CD4-positive, alpha-beta memory T cell (primary cell): ENCODE results near the gene ASAH2. TPM values are rescaled to one million over a fixed set of nuclear protein-coding genes. Genes with fewer than 3 reads are reported as not detected.
A peak's percentile ranks its signal among the peaks of the same experiment; 100 is the strongest.

Experiments used
- CTCF ChIA-PET: fragments of 350-600 bp; sonication (Branson Sonifier 250); formaldehyde crosslinking; loops from one replicate; lab custom pipeline; 2021; ENCODE audit warnings: inconsistent platforms; ENCODE audit not compliant: partially characterized antibody; lab: Charles Lee
- POLR2A ChIA-PET: fragments of 350-600 bp; sonication (Branson Sonifier 250); formaldehyde crosslinking; loops from one replicate; lab custom pipeline; 2021; ENCODE audit not compliant: partially characterized antibody; lab: Charles Lee
- DNase-seq, 5 donors: peaks; one replicate each; pipeline versions ENCODE4 v3.0.0 to v3.0.0-alpha.2; 2020 to 2022; ENCODE audit warnings: mixed read lengths in 1 of 5
- H3K27ac ChIP-seq: one replicate; pipeline ENCODE4 v1.7.0; 2013; ENCODE audit warnings: low read depth, low read length
- H3K27me3 ChIP-seq: 2 replicates; pipeline ENCODE4 v1.7.0; 2013; ENCODE audit warnings: mild to moderate bottlenecking, low read length, moderate library complexity; ENCODE audit not compliant: insufficient read depth
- H3K36me3 ChIP-seq: 2 replicates; pipeline ENCODE4 v1.7.0; 2013; ENCODE audit warnings: mild to moderate bottlenecking, low read length, moderate library complexity; ENCODE audit not compliant: insufficient read depth
- H3K4me1 ChIP-seq: 2 replicates; pipeline ENCODE4 v1.7.0; 2013; ENCODE audit warnings: mild to moderate bottlenecking, low read length, moderate library complexity; ENCODE audit not compliant: insufficient read depth
- H3K4me3 ChIP-seq, 2 donors: one replicate each; pipeline ENCODE4 v1.7.0; 2013; ENCODE audit warnings: low read length in 2 of 2, mild to moderate bottlenecking in 1 of 2
- H3K9me3 ChIP-seq, 2 donors: one replicate each; pipeline ENCODE4 v1.7.0; 2013; ENCODE audit warnings: low read length in 2 of 2, control low read depth in 1 of 2; ENCODE audit not compliant: control insufficient read depth in 1 of 2
- H3K27ac Mint-ChIP-seq, 7 donors: one replicate each; pipeline ENCODE4 v1.8.0; 2020 to 2021; ENCODE audit warnings: mixed read lengths in 7 of 7, mild to moderate bottlenecking in 6 of 7, inconsistent platforms in 3 of 7, moderate library complexity in 3 of 7
- H3K27me3 Mint-ChIP-seq, 2 donors: one replicate each; pipeline ENCODE4 v1.8.0; 2020 to 2021; ENCODE audit warnings: mixed read lengths in 2 of 2
- H3K36me3 Mint-ChIP-seq, 2 donors: one replicate each; pipeline ENCODE4 v1.8.0; 2020 to 2021; ENCODE audit warnings: mixed read lengths in 2 of 2, inconsistent platforms in 1 of 2, mild to moderate bottlenecking in 1 of 2
- H3K4me1 Mint-ChIP-seq, 4 donors: one replicate each; pipeline ENCODE4 v1.8.0; 2020 to 2021; ENCODE audit warnings: mixed read lengths in 4 of 4, mild to moderate bottlenecking in 1 of 4
- H3K4me3 Mint-ChIP-seq, 8 donors: one replicate each; pipeline ENCODE4 v1.8.0; 2020 to 2021; ENCODE audit warnings: mixed read lengths in 8 of 8, mild to moderate bottlenecking in 7 of 8, moderate library complexity in 6 of 8, inconsistent platforms in 3 of 8
- H3K9me3 Mint-ChIP-seq, 8 donors: one replicate each; pipeline ENCODE4 v1.8.0; 2020 to 2021; ENCODE audit warnings: mixed read lengths in 8 of 8, mild to moderate bottlenecking in 5 of 8, inconsistent platforms in 3 of 8, moderate library complexity in 1 of 8
- intact Hi-C: fragments of 100-400 bp; cut with micrococcal nuclease; formaldehyde crosslinking; loops from one replicate; pipeline ENCODE4 v1.15.1; 2023
- polyA plus RNA-seq, 2 donors: library from polyadenylated mRNA; unstranded; fragments of 300-500 nt; fragmentation: Illumina TruSeq; gene quantifications; one replicate each; pipeline ENCODE4 v1.2.3, GENCODE V29; 2021
- total RNA-seq, 2 experiments: library from RNA; stranded (reverse); gene quantifications; one replicate each; pipeline ENCODE4 v1.2.3, GENCODE V29; 2021

ASAH2 gene
- total and polyA plus RNA-seq, 4 experiments from 2014 or later = 0.88 to 4.8 (median 2.8) TPM

GRCh38 chr10:50286996-50287803, 35.9 kb upstream of the ASAH2 start:
- CTCF ChIA-PET = no interaction called here
- no peak overlapping the region for H3K27ac Mint-ChIP-seq
- H3K4me3 Mint-ChIP-seq = no peak overlapping the region

GRCh38 chr10:50286517-50286916, 35.2 kb upstream of the ASAH2 start:
- CTCF ChIA-PET = no interaction called here
- H3K4me1 ChIP-seq = no peaks in the 10 kb centered on the region
- intact Hi-C loops = no loop called here
- H3K27ac ChIP-seq = no peak overlapping the region
- no peaks in the 10 kb centered on the region for H3K4me1 Mint-ChIP-seq
- peaks cover 17% of the 10 kb centered on the region in 2 donors for H3K27me3 Mint-ChIP-seq
- no peaks in the 10 kb centered on the region for H3K27me3 ChIP-seq
- POLR2A ChIA-PET = no interaction called here
- H3K9me3 ChIP-seq = no peaks in the 10 kb centered on the region
- H3K36me3 ChIP-seq = no peaks in the 10 kb centered on the region
- H3K9me3 Mint-ChIP-seq = no peaks in the 10 kb centered on the region
- DNase-seq = no peak
- no peaks in the 10 kb centered on the region for H3K36me3 Mint-ChIP-seq
- no peak overlapping the region for H3K4me3 ChIP-seq
- H3K27ac Mint-ChIP-seq = no peak overlapping the region
- H3K4me3 Mint-ChIP-seq = no peak overlapping the region

More at GRCh38 chr10:50286996-50287803, 35.9 kb upstream of the ASAH2 start:
- Mint-ChIP-seq H3K27me3 (peaks cover 10 to 12% of the 10 kb centered on the region in 2 donors), H3K9me3 (no peaks in the 10 kb centered on the region), H3K36me3 (no peaks in the 10 kb centered on the region), H3K4me1 (no peaks in the 10 kb centered on the region)
- DNase-seq = no peak
- no peak overlapping the region for H3K4me3 ChIP-seq
- H3K36me3 ChIP-seq = no peaks in the 10 kb centered on the region
- no peak overlapping the region for H3K27ac ChIP-seq
- H3K27me3 ChIP-seq = no peaks in the 10 kb centered on the region
- POLR2A ChIA-PET = no interaction called here
- no peaks in the 10 kb centered on the region for H3K9me3 ChIP-seq
- no peaks in the 10 kb centered on the region for H3K4me1 ChIP-seq
- intact Hi-C loops = no loop called here

- no peak overlapping the region for H3K4me3 ChIP-seq
- no peaks in the 10 kb centered on the region for H3K27me3 ChIP-seq
- no peaks in the 10 kb centered on the region for H3K36me3 Mint-ChIP-seq
- H3K27me3 Mint-ChIP-seq = peaks cover 18 to 31% of the 10 kb centered on the region in 2 donors
- H3K27ac ChIP-seq = no peak overlapping the region
- no peak for DNase-seq
- CTCF ChIA-PET = no interaction called here
- no peaks in the 10 kb centered on the region for H3K4me1 ChIP-seq
- no peaks in the 10 kb centered on the region for H3K36me3 ChIP-seq
- POLR2A ChIA-PET = no interaction called here
- no peak overlapping the region for H3K27ac Mint-ChIP-seq
- no peaks in the 10 kb centered on the region for H3K9me3 ChIP-seq
- no peaks in the 10 kb centered on the region for H3K9me3 Mint-ChIP-seq
- no peaks in the 10 kb centered on the region for H3K4me1 Mint-ChIP-seq
- intact Hi-C loops = no loop called here
- no peak overlapping the region for H3K4me3 Mint-ChIP-seq
Measured at GRCh38 chr10:50281967-50282522, 30.7 kb upstream of the ASAH2 start.

GRCh38 chr10:50281210-50281966, 30.1 kb upstream of the ASAH2 start:
- Mint-ChIP-seq H3K9me3 (no peaks in the 10 kb centered on the region), H3K27me3 (peaks cover 19 to 36% of the 10 kb centered on the region in 2 donors)
- POLR2A ChIA-PET = no interaction called here

GRCh38 chr10:50280049-50280841, 28.9 kb upstream of the ASAH2 start:
- Mint-ChIP-seq H3K36me3 (no peaks in the 10 kb centered on the region), H3K9me3 (no peaks in the 10 kb centered on the region), H3K4me1 (no peaks in the 10 kb centered on the region), H3K27ac (no peak overlapping the region), H3K27me3 (peaks cover 24 to 38% of the 10 kb centered on the region in 2 donors), H3K4me3 (no peak overlapping the region)
- Histone ChIP-seq H3K4me3 (no peak overlapping the region), H3K27me3 (no peaks in the 10 kb centered on the region), H3K36me3 (no peaks in the 10 kb centered on the region), H3K4me1 (no peaks in the 10 kb centered on the region), H3K27ac (no peak overlapping the region), H3K9me3 (no peaks in the 10 kb centered on the region)
- no peak for DNase-seq
- POLR2A ChIA-PET = no interaction called here
- CTCF ChIA-PET = interaction anchor here (1.5 kb wide), 1 partner anchor 334 kb away, joined by 3 read pairs; no protein-coding TSS in a partner anchor
- intact Hi-C loops = no loop called here

More at GRCh38 chr10:50281210-50281966, 30.1 kb upstream of the ASAH2 start:
- H3K4me1 Mint-ChIP-seq = no peaks in the 10 kb centered on the region
- Histone ChIP-seq H3K27ac (no peak overlapping the region), H3K4me3 (no peak overlapping the region), H3K4me1 (no peaks in the 10 kb centered on the region), H3K36me3 (no peaks in the 10 kb centered on the region), H3K9me3 (no peaks in the 10 kb centered on the region), H3K27me3 (no peaks in the 10 kb centered on the region)
- intact Hi-C loops = no loop called here
- no peak for DNase-seq
- H3K36me3 Mint-ChIP-seq = no peaks in the 10 kb centered on the region
- CTCF ChIA-PET = interaction anchor here (1.5 kb wide), 1 partner anchor 333 kb away, joined by 3 read pairs; no protein-coding TSS in a partner anchor
- H3K27ac Mint-ChIP-seq = peak overlapping the region in 1 of 7 donors; percentile 67
- H3K4me3 Mint-ChIP-seq = no peak overlapping the region

GRCh38 chr10:50279489-50279888, 28.2 kb upstream of the ASAH2 start:
- Histone ChIP-seq H3K9me3 (no peaks in the 10 kb centered on the region), H3K27ac (no peak overlapping the region), H3K4me3 (no peak overlapping the region), H3K27me3 (no peaks in the 10 kb centered on the region), H3K4me1 (no peaks in the 10 kb centered on the region), H3K36me3 (no peaks in the 10 kb centered on the region)
- DNase-seq = no peak
- H3K4me1 Mint-ChIP-seq = no peaks in the 10 kb centered on the region
- no peaks in the 10 kb centered on the region for H3K36me3 Mint-ChIP-seq
- intact Hi-C loops = loop anchor here (5.0 kb wide), 1 partner anchor 687 kb away; no protein-coding TSS in a partner anchor
- POLR2A ChIA-PET = no interaction called here
- H3K9me3 Mint-ChIP-seq = no peaks in the 10 kb centered on the region
- no peak overlapping the region for H3K27ac Mint-ChIP-seq
- no peak overlapping the region for H3K4me3 Mint-ChIP-seq
- CTCF ChIA-PET = no interaction called here
- peaks cover 24 to 38% of the 10 kb centered on the region in 2 donors for H3K27me3 Mint-ChIP-seq
